ENCODE results near the gene DPYD.

The DPYD gene

DNA sequence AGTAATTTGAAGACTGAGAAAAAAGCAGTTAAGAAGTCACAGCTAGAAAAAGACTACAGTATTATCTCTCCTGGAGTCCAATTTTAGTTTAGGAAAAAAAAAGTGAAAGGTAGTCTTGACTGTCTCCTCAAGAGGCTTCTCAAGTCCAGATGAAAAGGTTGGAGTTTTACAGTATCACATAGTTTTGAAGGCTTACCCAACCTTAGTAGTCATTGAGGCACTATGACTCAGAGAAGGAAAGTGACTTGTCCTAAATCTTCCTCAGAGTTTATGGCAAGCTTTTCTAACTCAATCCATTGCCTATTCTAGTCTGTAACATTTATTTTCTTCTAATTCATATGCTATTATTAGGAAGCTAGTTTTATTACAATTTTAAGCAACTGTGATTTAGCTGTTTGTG is 174.9 kb downstream of the DPYD start:
- no peak for DNase-seq (ENCODE audit: low spot score)
- in situ Hi-C loops (cut with MboI; ENCODE audit: low pct_unique_long_range_greater_than_20kb, low sequenced_read_pairs, unreplicated experiment) = no loop called here

DNA sequence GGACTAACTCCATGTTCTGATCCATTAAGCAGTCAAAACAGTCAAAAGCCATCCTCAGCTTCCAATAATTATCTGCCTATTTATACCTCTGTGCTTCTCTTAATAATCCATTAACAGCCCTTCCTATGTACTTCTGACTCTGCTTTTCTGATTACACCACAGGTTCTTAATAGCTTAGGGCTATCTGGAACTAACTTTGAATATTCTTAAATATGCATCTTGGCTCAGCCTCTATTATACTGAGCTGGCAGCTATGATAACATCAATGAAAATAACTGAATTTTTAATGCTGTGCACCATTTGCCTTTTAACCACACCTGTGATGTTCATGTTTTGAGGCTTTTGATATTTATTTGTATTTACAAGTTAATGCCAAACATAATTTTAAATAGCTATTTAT is 175.9 kb downstream of the DPYD start:
- DNase-seq (ENCODE audit: low spot score) = no peak
- in situ Hi-C loops (cut with MboI; ENCODE audit: low pct_unique_long_range_greater_than_20kb, low sequenced_read_pairs, unreplicated experiment) = no loop called here
- TF ChIP-seq, protein P1, sequence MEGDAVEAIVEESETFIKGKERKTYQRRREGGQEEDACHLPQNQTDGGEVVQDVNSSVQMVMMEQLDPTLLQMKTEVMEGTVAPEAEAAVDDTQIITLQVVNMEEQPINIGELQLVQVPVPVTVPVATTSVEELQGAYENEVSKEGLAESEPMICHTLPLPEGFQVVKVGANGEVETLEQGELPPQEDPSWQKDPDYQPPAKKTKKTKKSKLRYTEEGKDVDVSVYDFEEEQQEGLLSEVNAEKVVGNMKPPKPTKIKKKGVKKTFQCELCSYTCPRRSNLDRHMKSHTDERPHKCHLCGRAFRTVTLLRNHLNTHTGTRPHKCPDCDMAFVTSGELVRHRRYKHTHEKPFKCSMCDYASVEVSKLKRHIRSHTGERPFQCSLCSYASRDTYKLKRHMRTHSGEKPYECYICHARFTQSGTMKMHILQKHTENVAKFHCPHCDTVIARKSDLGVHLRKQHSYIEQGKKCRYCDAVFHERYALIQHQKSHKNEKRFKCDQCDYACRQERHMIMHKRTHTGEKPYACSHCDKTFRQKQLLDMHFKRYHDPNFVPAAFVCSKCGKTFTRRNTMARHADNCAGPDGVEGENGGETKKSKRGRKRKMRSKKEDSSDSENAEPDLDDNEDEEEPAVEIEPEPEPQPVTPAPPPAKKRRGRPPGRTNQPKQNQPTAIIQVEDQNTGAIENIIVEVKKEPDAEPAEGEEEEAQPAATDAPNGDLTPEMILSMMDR (IDR thresholded peaks at IDR 0.05; ENCODE audit: extremely low read depth, insufficient read depth, missing control alignments) = no peak

More for the DNA sequence above, 174.9 kb downstream of the DPYD start:
- TF ChIP-seq, protein P1 (IDR thresholded peaks at IDR 0.05; ENCODE audit: extremely low read depth, insufficient read depth, missing control alignments) = no peak

DNA sequence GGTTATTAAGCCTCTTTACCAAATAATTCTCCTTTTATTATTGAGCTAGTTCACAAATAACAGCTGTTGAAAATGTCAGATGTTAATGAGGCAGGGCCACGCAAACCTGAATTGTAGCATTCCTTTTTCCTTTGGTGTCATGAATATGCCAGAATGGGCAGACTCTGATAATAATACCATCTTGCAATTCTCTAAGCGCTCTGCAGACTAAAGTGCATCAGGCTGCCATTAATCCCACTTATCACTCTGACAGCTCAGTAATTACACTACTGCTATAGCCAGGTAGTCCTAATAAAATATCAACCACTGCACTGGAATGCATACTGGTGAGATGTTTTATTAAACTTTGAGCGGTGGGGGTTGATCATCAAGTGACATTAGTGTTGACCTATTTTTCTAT is 177.7 kb downstream of the DPYD start:
- TF ChIP-seq, protein P1 (IDR thresholded peaks at IDR 0.05; ENCODE audit: extremely low read depth, insufficient read depth, missing control alignments) = no peak
- DNase-seq (ENCODE audit: low spot score) = no peak
- in situ Hi-C loops (cut with MboI; ENCODE audit: low pct_unique_long_range_greater_than_20kb, low sequenced_read_pairs, unreplicated experiment) = no loop called here

DNA sequence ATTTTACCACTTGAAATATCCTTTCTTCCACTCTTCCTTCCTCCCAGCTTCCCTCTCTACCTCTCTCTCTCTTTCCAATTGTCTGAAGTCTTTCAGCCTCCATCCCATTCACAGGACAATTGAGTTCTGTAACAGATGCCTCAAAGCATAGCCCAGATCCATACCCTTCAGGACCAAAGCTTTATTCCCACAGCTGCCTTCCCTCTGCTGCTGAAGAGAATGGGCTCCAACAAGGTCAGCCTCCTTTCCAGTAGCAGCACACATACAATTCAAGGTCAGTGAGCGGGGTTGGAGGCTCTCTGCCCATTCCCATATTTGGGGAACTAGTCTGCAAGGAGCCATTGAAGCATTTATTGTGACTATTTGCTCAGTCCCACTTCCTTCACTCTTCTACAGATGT is 179.9 kb downstream of the DPYD start:
- DNase-seq (ENCODE audit: low spot score) = no peak
- in situ Hi-C loops (cut with MboI; ENCODE audit: low pct_unique_long_range_greater_than_20kb, low sequenced_read_pairs, unreplicated experiment) = no loop called here
- TF ChIP-seq, protein P1 (IDR thresholded peaks at IDR 0.05; ENCODE audit: extremely low read depth, insufficient read depth, missing control alignments) = no peak

DNA sequence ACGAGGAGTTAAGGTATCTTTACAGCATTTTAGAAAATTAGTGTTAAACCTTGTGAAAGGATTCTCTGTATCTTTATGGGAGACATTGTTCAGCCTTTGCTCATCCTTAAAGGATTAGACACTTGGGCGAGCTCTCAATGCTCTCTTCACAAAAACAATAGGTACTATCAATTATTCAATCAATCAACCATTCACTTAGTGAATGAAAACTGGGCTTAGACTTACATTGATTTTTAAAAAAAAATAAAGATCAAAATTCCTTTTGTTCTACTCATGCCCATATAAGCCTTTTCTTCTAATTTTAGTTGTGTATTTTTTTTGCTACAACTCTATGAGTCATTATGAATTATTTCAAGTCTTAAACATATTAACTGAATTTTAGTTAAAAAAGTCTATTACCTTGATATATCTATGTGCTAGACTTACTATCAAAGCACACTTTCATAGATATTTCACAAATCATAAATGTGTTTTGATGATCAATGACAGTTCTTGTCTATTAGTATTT is 181.2 kb downstream of the DPYD start:
- in situ Hi-C loops (cut with MboI; ENCODE audit: low pct_unique_long_range_greater_than_20kb, low sequenced_read_pairs, unreplicated experiment) = no loop called here

DNA sequence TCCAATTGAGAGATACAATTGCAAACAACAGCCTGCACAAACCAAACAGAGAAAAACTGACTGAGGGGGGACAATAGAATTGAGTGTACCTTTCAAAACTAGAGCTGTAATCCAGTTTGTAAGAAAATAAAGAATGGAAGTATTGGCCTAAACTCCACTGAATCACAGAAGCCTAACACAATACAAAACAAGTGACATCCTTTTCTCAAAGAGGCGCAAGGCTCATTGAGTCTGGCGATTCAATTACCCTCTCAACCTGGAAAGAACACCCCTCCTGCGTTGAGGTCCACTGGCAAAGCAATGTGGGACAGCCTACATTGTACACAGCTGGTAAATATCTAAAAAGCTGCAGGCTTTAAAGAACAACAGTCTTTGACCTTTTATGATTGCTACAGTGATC is 182.6 kb downstream of the DPYD start:
- TF ChIP-seq, protein P1 (IDR thresholded peaks at IDR 0.05; ENCODE audit: extremely low read depth, insufficient read depth, missing control alignments) = no peak
- in situ Hi-C loops (cut with MboI; ENCODE audit: low pct_unique_long_range_greater_than_20kb, low sequenced_read_pairs, unreplicated experiment) = no loop called here
- DNase-seq (ENCODE audit: low spot score) = no peak

More for the DNA sequence above, 181.2 kb downstream of the DPYD start:
- no peak for DNase-seq (ENCODE audit: low spot score)
- TF ChIP-seq, protein P1 (IDR thresholded peaks at IDR 0.05; ENCODE audit: extremely low read depth, insufficient read depth, missing control alignments) = no peak

DNA sequence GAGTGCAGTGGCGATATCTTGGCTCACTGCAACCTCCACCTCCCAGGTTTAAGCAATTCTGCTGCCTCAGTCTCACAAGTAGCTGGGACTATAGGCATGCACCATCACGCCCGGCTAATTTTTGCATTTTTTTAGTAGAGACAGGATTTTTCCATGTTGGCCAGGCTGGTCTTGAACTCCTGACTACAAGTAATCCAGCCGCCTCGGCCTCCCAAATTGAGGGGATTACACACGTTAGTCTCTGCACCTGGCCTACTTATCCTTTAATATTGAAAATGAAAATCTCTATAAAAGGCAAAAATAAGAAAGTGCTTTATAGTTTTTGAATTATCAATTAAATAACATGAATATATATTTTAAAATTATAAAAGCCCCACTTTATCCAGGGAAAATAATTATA is 190.6 kb downstream of the DPYD start:
- in situ Hi-C loops (cut with MboI; ENCODE audit: low pct_unique_long_range_greater_than_20kb, low sequenced_read_pairs, unreplicated experiment) = no loop called here
- TF ChIP-seq, protein P1 (IDR thresholded peaks at IDR 0.05; ENCODE audit: extremely low read depth, insufficient read depth, missing control alignments) = no peak

More for the DNA sequence above, 190.6 kb downstream of the DPYD start:
- DNase-seq (ENCODE audit: low spot score) = no peak

Measured in GM13977 (cell line).